SK-N-SH treated with all-trans-retinoic acid at 6 μM for 48 hours (cell line): Measurements from ENCODE around the gene ANKRD34A.
A peak's percentile ranks its signal among the peaks of the same experiment; 100 is the strongest.

Experiments used
- ATAC-seq: fragments of 200-7000 bp; cut with Tn5 transposase; 3 replicates; pipeline ENCODE4 v1.9.1; 2020; ENCODE audit warnings: mild to moderate bottlenecking, moderate library complexity
- ARNTL ChIP-seq: fragments of 450-650 bp; formaldehyde crosslinking; IDR thresholded peaks from 2 replicates; pipeline ENCODE4 v1.5.0; 2020; ENCODE audit warnings: low read depth, mild to moderate bottlenecking, moderate library complexity, borderline replicate concordance
- BACH2 ChIP-seq: fragments of 250-450 bp; sonication (Bioruptor Pico); IDR thresholded peaks from 2 replicates; pipeline ENCODE4 v1.9.0; 2021; ENCODE audit warnings: mild to moderate bottlenecking, borderline replicate concordance
- CSDC2 ChIP-seq: fragments of 250-450 bp; sonication (Bioruptor Pico); IDR thresholded peaks from 2 replicates; pipeline ENCODE4 v1.5.0; 2020; ENCODE audit warnings: mild to moderate bottlenecking, moderate library complexity
- CSRNP3 ChIP-seq: fragments of 250-450 bp; sonication (Bioruptor Pico); IDR thresholded peaks from 2 replicates; pipeline ENCODE4 v1.5.1; 2021; ENCODE audit warnings: mild to moderate bottlenecking, moderate library complexity
- GLIS3 ChIP-seq: fragments of 250-450 bp; sonication (Bioruptor Pico); IDR thresholded peaks from 2 replicates; pipeline ENCODE4 v1.5.0; 2020; ENCODE audit warnings: mild to moderate bottlenecking, moderate library complexity
- ISL1 ChIP-seq: fragments of 250-450 bp; sonication (Bioruptor Pico); IDR thresholded peaks from 2 replicates; pipeline ENCODE4 v2.1.2; 2022; ENCODE audit warnings: mild to moderate bottlenecking, moderate library complexity
- OSR1 ChIP-seq: fragments of 250-450 bp; sonication (Bioruptor Pico); IDR thresholded peaks from 2 replicates; pipeline ENCODE4 v1.8.0; 2022; ENCODE audit warnings: moderate library complexity, mild to moderate bottlenecking, inconsistent platforms
- PATZ1 ChIP-seq: fragments of 250-450 bp; sonication (Bioruptor Pico); IDR thresholded peaks from 2 replicates; pipeline ENCODE4 v1.8.0; 2020; ENCODE audit warnings: mild to moderate bottlenecking, moderate library complexity, borderline replicate concordance
- PPARA ChIP-seq: fragments of 250-450 bp; sonication (Bioruptor Pico); IDR thresholded peaks from 2 replicates; pipeline ENCODE4 v1.5.0; 2020; ENCODE audit warnings: mild to moderate bottlenecking, borderline replicate concordance
- RARB ChIP-seq: fragments of 250-450 bp; sonication (Bioruptor Pico); IDR thresholded peaks from 2 replicates; pipeline ENCODE4 v1.8.0; 2021; ENCODE audit warnings: mild to moderate bottlenecking, moderate library complexity
- SNAI2 ChIP-seq: fragments of 250-450 bp; sonication (Bioruptor Pico); IDR thresholded peaks from 2 replicates; pipeline ENCODE4 v1.5.0; 2020; ENCODE audit warnings: mild to moderate bottlenecking, moderate library complexity
- TCF4 ChIP-seq: fragments of 250-450 bp; sonication (Bioruptor Pico); IDR thresholded peaks from 2 replicates; pipeline ENCODE4 v1.8.0; 2021; ENCODE audit warnings: mild to moderate bottlenecking, moderate library complexity, borderline replicate concordance
- TOX ChIP-seq: fragments of 250-450 bp; sonication (Bioruptor Pico); IDR thresholded peaks from 2 replicates; pipeline ENCODE4 v1.8.0; 2021; ENCODE audit warnings: mild to moderate bottlenecking, moderate library complexity, borderline replicate concordance
- TSHZ2 ChIP-seq: fragments of 250-450 bp; sonication (Bioruptor Pico); IDR thresholded peaks from 2 replicates; pipeline ENCODE4 v1.5.0; 2020; ENCODE audit warnings: mild to moderate bottlenecking, moderate library complexity
- ZC3H10 ChIP-seq: fragments of 250-450 bp; sonication (Bioruptor Pico); IDR thresholded peaks from 2 replicates; pipeline ENCODE4 v1.5.1; 2021; ENCODE audit warnings: mild to moderate bottlenecking, moderate library complexity
- ZFP30 ChIP-seq: fragments of 450-650 bp; formaldehyde crosslinking; IDR thresholded peaks from 2 replicates; pipeline ENCODE4 v1.5.0; 2022; ENCODE audit warnings: mild to moderate bottlenecking, moderate library complexity
- ZNF565 ChIP-seq: fragments of 450-650 bp; formaldehyde crosslinking; conservative IDR thresholded peaks from 2 replicates; pipeline ENCODE4 v1.5.0; 2020; ENCODE audit warnings: low read depth, mild to moderate bottlenecking, moderate library complexity
- ZNF70 ChIP-seq: fragments of 450-650 bp; formaldehyde crosslinking; IDR thresholded peaks from 2 replicates; pipeline ENCODE4 v1.5.0; 2020; ENCODE audit warnings: mild to moderate bottlenecking, moderate library complexity
- ZNF8 ChIP-seq: fragments of 450-650 bp; formaldehyde crosslinking; IDR thresholded peaks from 2 replicates; pipeline ENCODE4 v1.5.0; 2020; ENCODE audit warnings: mild to moderate bottlenecking, moderate library complexity
- TF ChIP-seq, protein P1 (sequence below): fragments of 250-450 bp; sonication (Bioruptor Pico); IDR thresholded peaks from 2 replicates; pipeline ENCODE4 v1.8.0; 2021; ENCODE audit warnings: low read depth, mild to moderate bottlenecking, moderate library complexity, borderline replicate concordance

Gene ANKRD34A

DNA sequence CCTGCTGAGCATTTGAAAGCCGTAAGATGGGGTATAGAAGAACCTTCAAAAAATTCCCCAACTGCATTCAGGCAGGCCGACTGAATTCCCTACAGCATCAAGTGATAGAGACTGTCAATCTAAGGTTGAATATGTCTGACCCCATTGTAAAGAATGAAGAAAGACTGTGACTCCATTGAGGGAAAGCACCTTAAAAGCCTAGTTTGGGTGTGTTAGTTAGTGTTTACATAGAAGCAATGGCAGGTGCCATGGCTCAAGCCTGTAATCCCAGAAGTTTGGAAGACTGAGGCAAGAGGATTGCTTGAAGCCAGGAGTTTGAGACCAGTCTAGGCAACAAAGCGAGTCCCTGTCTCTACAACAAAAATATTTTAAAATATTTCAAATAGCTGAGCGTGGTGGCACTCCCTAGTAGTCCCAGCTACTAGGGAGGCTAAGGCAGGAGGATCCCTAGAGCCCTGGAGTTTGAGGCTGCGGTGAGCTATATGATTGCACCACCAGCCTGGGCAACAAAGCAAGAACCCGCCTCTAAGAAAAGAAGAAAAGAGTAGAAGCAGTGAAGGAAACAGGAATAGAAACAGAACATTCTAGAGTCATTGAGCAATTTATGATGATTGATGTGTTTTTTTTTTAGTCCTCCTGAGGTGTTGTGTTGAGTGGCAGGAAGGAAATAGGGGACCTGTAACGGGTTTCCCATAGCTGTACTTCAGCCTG, 15.5 kb upstream of the ANKRD34A start:
- TF ChIP-seq TOX (CRISPR knock-in tag): peak; percentile 2; the same call in 1 of the 2 replicates
- no peak for TF ChIP-seq ZNF565
- peak; percentile 40; the same call in 1 of the 2 replicates for TF ChIP-seq OSR1 (CRISPR knock-in tag)
- TF ChIP-seq, protein P1, sequence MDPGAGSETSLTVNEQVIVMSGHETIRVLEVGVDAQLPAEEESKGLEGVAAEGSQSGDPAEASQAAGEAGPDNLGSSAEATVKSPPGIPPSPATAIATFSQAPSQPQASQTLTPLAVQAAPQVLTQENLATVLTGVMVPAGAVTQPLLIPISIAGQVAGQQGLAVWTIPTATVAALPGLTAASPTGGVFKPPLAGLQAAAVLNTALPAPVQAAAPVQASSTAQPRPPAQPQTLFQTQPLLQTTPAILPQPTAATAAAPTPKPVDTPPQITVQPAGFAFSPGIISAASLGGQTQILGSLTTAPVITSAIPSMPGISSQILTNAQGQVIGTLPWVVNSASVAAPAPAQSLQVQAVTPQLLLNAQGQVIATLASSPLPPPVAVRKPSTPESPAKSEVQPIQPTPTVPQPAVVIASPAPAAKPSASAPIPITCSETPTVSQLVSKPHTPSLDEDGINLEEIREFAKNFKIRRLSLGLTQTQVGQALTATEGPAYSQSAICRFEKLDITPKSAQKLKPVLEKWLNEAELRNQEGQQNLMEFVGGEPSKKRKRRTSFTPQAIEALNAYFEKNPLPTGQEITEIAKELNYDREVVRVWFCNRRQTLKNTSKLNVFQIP (CRISPR knock-in tag): peak; percentile 63; the same call in 1 of the 2 replicates
- TF ChIP-seq, all 23 proteins: peak for 3
- ATAC-seq: no peak

GRCh38 chr1:145978854-145979745, 14.7 kb upstream of the ANKRD34A start:
- ATAC-seq: peak; percentile 98
- TF ChIP-seq ZC3H10 (peak; percentile 5; the same call in 1 of the 2 replicates), ARNTL (CRISPR knock-in tag) (no peak), TOX (CRISPR knock-in tag) (0 out of 2 replicates have a peak, but pooled peaks have one; percentile 22), OSR1 (CRISPR knock-in tag) (no peak), PPARA (no peak), ZNF565 (no peak)

DNA sequence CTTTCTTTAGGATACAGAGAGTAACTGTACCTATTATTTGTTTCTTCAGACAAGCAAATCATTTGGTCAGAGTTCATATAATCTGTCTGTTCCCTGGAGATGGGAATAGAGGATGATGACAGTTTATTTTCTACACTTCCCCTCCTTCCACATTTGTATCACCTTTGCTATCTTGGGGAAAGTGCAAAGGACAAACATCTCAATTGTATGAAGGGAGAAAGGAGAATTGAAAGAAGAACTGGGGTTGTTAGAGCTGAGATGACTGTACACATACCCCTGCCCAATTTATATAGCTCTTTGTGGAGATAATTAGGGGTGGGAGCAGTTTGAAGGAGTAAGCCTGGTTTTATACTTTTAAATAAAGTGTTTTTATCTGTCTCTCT, 14.1 kb upstream of the ANKRD34A start:
- no peak for ATAC-seq
- TF ChIP-seq TOX (CRISPR knock-in tag) (no peak), ZNF8 (CRISPR knock-in tag) (no peak), ISL1 (no peak), ZC3H10 (no peak), PPARA (no peak), CSDC2 (no peak), SNAI2 (no peak), TSHZ2 (CRISPR knock-in tag) (no peak), RARB (CRISPR knock-in tag) (no peak), CSRNP3 (CRISPR knock-in tag) (no peak), GLIS3 (CRISPR knock-in tag) (no peak), PATZ1 (CRISPR knock-in tag) (no peak), ZNF70 (CRISPR knock-in tag) (no peak), OSR1 (CRISPR knock-in tag) (no peak), ZNF565 (no peak), TCF4 (CRISPR knock-in tag) (no peak), BACH2 (CRISPR knock-in tag) (no peak), ZFP30 (CRISPR knock-in tag) (no peak)
- TF ChIP-seq, protein P1 (CRISPR knock-in tag): no peak
